ENCODE results near the gene MIEF2. TPM values are rescaled to one million over a fixed set of nuclear protein-coding genes. Genes with fewer than 3 reads are reported as not detected.

MIEF2 gene
- total RNA-seq, 1 experiment from 2014 or later: 29.6 TPM

GRCh38 chr17:18252160-18252559, 8.3 kb upstream of the MIEF2 start:
- CTCF ChIA-PET: no interaction called here
- POLR2A ChIA-PET (ENCODE audit: unreplicated experiment): no interaction called here

DNA sequence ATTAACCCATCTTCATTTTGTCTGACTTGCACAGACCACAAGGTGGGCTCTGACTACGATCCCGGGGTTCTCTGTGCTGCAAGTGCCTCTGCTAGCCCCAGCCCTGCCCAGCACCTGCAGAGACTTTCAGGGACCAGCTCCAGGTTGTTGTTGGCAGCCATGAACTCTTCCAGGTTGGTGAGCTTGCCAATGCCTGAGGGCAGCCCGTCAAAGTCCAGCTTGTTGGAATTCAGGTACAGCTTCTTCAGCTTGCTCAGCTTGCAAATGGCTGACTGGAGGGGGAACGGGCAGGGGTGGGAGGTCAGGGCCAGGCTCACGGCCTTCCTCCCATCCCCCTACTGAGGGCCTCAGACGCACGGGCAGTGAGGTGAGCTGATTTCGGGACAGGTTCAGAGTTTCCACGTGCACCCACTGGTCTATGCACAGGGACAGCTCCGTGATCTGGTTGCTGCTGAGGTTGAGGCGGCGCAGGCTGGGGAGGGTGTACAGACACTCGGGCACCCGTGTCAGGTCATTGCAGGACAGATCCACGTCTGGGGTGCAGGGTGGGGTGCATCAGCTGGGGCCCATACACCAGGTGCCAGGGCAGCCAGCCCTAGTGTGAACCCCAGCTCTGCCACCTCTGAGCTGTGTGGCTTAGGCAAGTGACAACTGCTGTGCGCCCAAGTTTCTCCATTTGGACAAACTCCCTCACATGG, 7.1 kb upstream of the MIEF2 start:
- peaks cover 32% of the 10 kb centered on the region for H4K20me1 ChIP-seq (ENCODE audit: insufficient read depth)
- no peak for TF ChIP-seq CTCF (conservative IDR thresholded peaks at IDR 0.05)
- no peak for TF ChIP-seq EZH2 (IDR thresholded peaks at IDR 0.05; ENCODE audit: low read depth)
- CTCF ChIA-PET: no interaction called here
- no peaks in the 10 kb centered on the region for H3K9me3 ChIP-seq (ENCODE audit: insufficient read depth, low read depth)
- peaks cover 37% of the 10 kb centered on the region for H3F3A ChIP-seq (ENCODE audit: insufficient read depth, low read depth)
- POLR2A ChIA-PET (ENCODE audit: unreplicated experiment): interaction anchor here (0.7 kb wide), 1 partner anchor 23 kb away, joined by 5 read pairs; no protein-coding TSS in a partner anchor
- H3K36me3 ChIP-seq (ENCODE audit: low read depth): peaks cover 52% of the 10 kb centered on the region
- H3K79me2 ChIP-seq (ENCODE audit: low read depth): peaks cover 32% of the 10 kb centered on the region
- H3K27me3 ChIP-seq (ENCODE audit: insufficient read depth, low read depth): no peaks in the 10 kb centered on the region
- no peak overlapping the region for H3K4me3 ChIP-seq
- H2AFZ ChIP-seq: no peak overlapping the region
- peaks cover 12% of the 10 kb centered on the region for H3K4me1 ChIP-seq (replicated peaks; ENCODE audit: insufficient read depth)
- no peak overlapping the region for H3K27ac ChIP-seq
- intact Hi-C loops (cut with micrococcal nuclease; ENCODE audit: unreplicated experiment): no loop called here
- no peaks in the 10 kb centered on the region for H3K9me2 ChIP-seq (ENCODE audit: insufficient read depth)
- H3K4me2 ChIP-seq: no peak overlapping the region
- DNase-seq: no peak
- no TSS peak for BruUV-seq (replicated peaks)

More at GRCh38 chr17:18252160-18252559, 8.3 kb upstream of the MIEF2 start:
- H4K20me1 ChIP-seq (ENCODE audit: insufficient read depth): peaks cover 44% of the 10 kb centered on the region
- DNase-seq: no peak
- no peak overlapping the region for H3K4me2 ChIP-seq
- no peak overlapping the region for H3K4me3 ChIP-seq
- peaks cover 52% of the 10 kb centered on the region for H3K36me3 ChIP-seq (ENCODE audit: low read depth)
- no peaks in the 10 kb centered on the region for H3K9me3 ChIP-seq (ENCODE audit: insufficient read depth, low read depth)
- H3F3A ChIP-seq (ENCODE audit: insufficient read depth, low read depth): peaks cover 35% of the 10 kb centered on the region
- peaks cover 12% of the 10 kb centered on the region for H3K4me1 ChIP-seq (replicated peaks; ENCODE audit: insufficient read depth)
- no peaks in the 10 kb centered on the region for H3K9me2 ChIP-seq (ENCODE audit: insufficient read depth)
- no peaks in the 10 kb centered on the region for H3K27me3 ChIP-seq (ENCODE audit: insufficient read depth, low read depth)
- BruUV-seq (replicated peaks): no TSS peak
- H3K79me2 ChIP-seq (ENCODE audit: low read depth): peaks cover 25% of the 10 kb centered on the region
- TF ChIP-seq CTCF (conservative IDR thresholded peaks at IDR 0.05) (no peak), EZH2 (IDR thresholded peaks at IDR 0.05; ENCODE audit: low read depth) (no peak)
- H2AFZ ChIP-seq: no peak overlapping the region
- H3K27ac ChIP-seq: no peak overlapping the region
- intact Hi-C loops (cut with micrococcal nuclease; ENCODE audit: unreplicated experiment): no loop called here

GRCh38 chr17:18253947-18254821, 6.3 kb upstream of the MIEF2 start:
- peaks cover 52% of the 10 kb centered on the region for H3K36me3 ChIP-seq (ENCODE audit: low read depth)
- peaks cover 17% of the 10 kb centered on the region for H3K4me1 ChIP-seq (replicated peaks; ENCODE audit: insufficient read depth)
- no peak overlapping the region for H3K4me2 ChIP-seq
- no peak overlapping the region for H3K27ac ChIP-seq
- H3F3A ChIP-seq (ENCODE audit: insufficient read depth, low read depth): peaks cover 37% of the 10 kb centered on the region
- TF ChIP-seq CTCF (conservative IDR thresholded peaks at IDR 0.05) (no peak), EZH2 (IDR thresholded peaks at IDR 0.05; ENCODE audit: low read depth) (no peak)
- peaks cover 36% of the 10 kb centered on the region for H3K79me2 ChIP-seq (ENCODE audit: low read depth)
- no TSS peak for BruUV-seq (replicated peaks)
- H3K9me3 ChIP-seq (ENCODE audit: insufficient read depth, low read depth): no peaks in the 10 kb centered on the region
- no peak overlapping the region for H2AFZ ChIP-seq
- intact Hi-C loops (cut with micrococcal nuclease; ENCODE audit: unreplicated experiment): no loop called here
- H3K4me3 ChIP-seq: no peak overlapping the region
- ChIA-PET POLR2A (ENCODE audit: unreplicated experiment) (no interaction called here), CTCF (no interaction called here)
- no peak for DNase-seq
- H3K9me2 ChIP-seq (ENCODE audit: insufficient read depth): no peaks in the 10 kb centered on the region
- no peaks in the 10 kb centered on the region for H3K27me3 ChIP-seq (ENCODE audit: insufficient read depth, low read depth)
- H4K20me1 ChIP-seq (ENCODE audit: insufficient read depth): peaks cover 32% of the 10 kb centered on the region
